ENCODE data around the gene FAM217B.

FAM217B gene

GRCh38 chr20:59977086-59977485 is 36.9 kb downstream of the FAM217B start:
- no peak for DNase-seq (ENCODE audit: low read depth)

- DNase-seq (ENCODE audit: low read depth), result no peak
These were observed 42.9 kb downstream of the FAM217B start for GRCh38 chr20:59983076-59983475.

GRCh38 chr20:59984541-59984940 is 44.4 kb downstream of the FAM217B start:
- no peak for DNase-seq (ENCODE audit: low read depth)

- no peak for DNase-seq (ENCODE audit: low read depth)
These were observed 45.0 kb downstream of the FAM217B start for GRCh38 chr20:59985164-59985563.

- DNase-seq (ENCODE audit: low read depth), result no peak
These were observed 45.7 kb downstream of the FAM217B start for GRCh38 chr20:59985864-59986263.

GRCh38 chr20:59987135-59987534 is 46.9 kb downstream of the FAM217B start:
- no peak for DNase-seq (ENCODE audit: low read depth)

GRCh38 chr20:59988141-59988540 is 48.0 kb downstream of the FAM217B start:
- no peak for DNase-seq (ENCODE audit: low read depth)

- DNase-seq (ENCODE audit: low read depth), result no peak
These were observed 52.4 kb downstream of the FAM217B start for GRCh38 chr20:59992526-59993084.

GRCh38 chr20:59993736-59994430 is 53.7 kb downstream of the FAM217B start:
- no peak for DNase-seq (ENCODE audit: low read depth)

GRCh38 chr20:59994697-59995122 is 54.5 kb downstream of the FAM217B start:
- DNase-seq (ENCODE audit: low read depth), result no peak

GRCh38 chr20:59996108-59996507 is 55.9 kb downstream of the FAM217B start:
- no peak for DNase-seq (ENCODE audit: low read depth)

GRCh38 chr20:59997896-59998295 is 57.7 kb downstream of the FAM217B start:
- no peak for DNase-seq (ENCODE audit: low read depth)

Measured in stimulated activated CD8-positive, alpha-beta memory T cell treated with anti-CD3 and anti-CD28 coated beads, Interleukin-7, amount 100 ng/mL, for 24 hours (primary cell).